ENCODE results near the gene TRIO. TPM values are rescaled to one million over a fixed set of nuclear protein-coding genes. Genes with fewer than 3 reads are reported as not detected.
"Not testable (repeated sequence)": the region's sequence is repeated elsewhere in the genome, so short reads cannot be mapped to it uniquely, and the experiment has no call there.

The TRIO gene
- 10 to 100 TPM in 1 of 2 experiments, 1 to 10 TPM in 1; 9.2 to 11.3 TPM for total RNA-seq

GRCh38 chr5:14142827-14143545 is at the start of gene TRIO:
TSS of gene TRIO (plus strand) at chr5:14143342. CDS start at chr5:14143726, 384 bp downstream.
- DNase-seq (peak; percentile 88), ATAC-seq (peak; percentile 76)
- ChIA-PET POLR2A (no interaction called here), CTCF (interaction anchor here (0.7 kb wide), 1 partner anchor 126 kb away, joined by 3 read pairs; no protein-coding TSS in a partner anchor)
- peak within 1 kb of the TSS; percentile 78 for H3K27ac Mint-ChIP-seq
- peaks cover 38% of the 10 kb centered on the region for H3K27me3 Mint-ChIP-seq
- H3K36me3 Mint-ChIP-seq (ENCODE audit: low read depth) = no peaks in the 10 kb centered on the region
- peak within 1 kb of the TSS; percentile 75 for H3K4me3 Mint-ChIP-seq
- H3K4me1 Mint-ChIP-seq = peaks cover 7% of the 10 kb centered on the region
- intact Hi-C loops (cut with DNase I, micrococcal nuclease) = loop anchor here (1.0 to 10.0 kb wide), 8 partner anchors 34 to 724 kb away; partner anchors contain the start of gene OTULIN (in 2 of the 2)
- no peaks in the 10 kb centered on the region for H3K9me3 Mint-ChIP-seq (ENCODE audit: low read depth)

DNA sequence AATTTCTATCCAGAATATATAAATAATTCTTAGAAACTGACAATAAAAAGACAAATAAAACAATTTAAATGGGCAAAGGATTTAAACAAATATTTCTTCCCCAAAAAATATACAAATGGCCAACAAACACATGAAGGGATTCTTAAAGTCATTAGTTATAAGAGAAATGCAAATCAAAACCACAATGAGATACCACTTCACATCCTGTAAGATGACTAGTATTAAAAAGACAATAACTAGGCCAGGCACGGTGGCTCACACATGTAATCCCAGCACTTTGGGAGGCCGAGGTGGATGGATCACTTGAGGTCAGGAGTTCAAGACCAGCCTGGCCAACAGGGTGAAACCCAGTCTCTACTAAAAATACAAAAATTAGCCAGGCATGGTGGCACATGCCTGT is 45.8 kb upstream of the TRIO start:
- intact Hi-C loops (cut with DNase I, micrococcal nuclease); H3K36me3 Mint-ChIP-seq (ENCODE audit: low read depth); H3K9me3 Mint-ChIP-seq (ENCODE audit: low read depth); CTCF ChIA-PET; H3K4me1 Mint-ChIP-seq; DNase-seq; H3K4me3 Mint-ChIP-seq; H3K27ac Mint-ChIP-seq; ATAC-seq: not testable (repeated sequence)
- POLR2A ChIA-PET = interaction anchor here (0.7 kb wide), 1 partner anchor 622 kb away, joined by 4 read pairs; no protein-coding TSS in a partner anchor
- peaks cover 11% of the 10 kb centered on the region for H3K27me3 Mint-ChIP-seq

DNA sequence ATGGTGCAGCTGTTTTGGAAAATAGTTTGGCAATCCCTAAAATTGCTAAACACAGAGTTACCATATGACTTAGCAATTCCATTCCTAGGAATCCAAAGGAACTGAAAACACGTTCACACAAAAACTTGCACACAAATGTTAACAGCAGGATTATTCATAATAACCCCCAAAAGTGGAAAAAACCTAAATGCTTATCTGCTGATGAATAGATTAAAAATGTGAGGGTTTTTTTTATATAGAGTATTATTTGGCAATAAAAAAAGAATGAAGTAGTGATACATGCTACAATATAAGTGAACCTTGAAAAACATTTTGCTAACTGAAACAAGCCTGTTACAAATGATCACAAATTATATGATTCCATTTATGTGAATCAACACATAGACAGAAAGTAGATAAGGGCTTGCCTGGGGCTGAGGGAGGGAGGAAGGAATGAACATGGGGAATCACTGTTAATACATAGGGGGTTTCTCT is 45.1 kb upstream of the TRIO start:
- ChIA-PET POLR2A (interaction anchor here (0.7 kb wide), 1 partner anchor 621 kb away, joined by 4 read pairs; no protein-coding TSS in a partner anchor), CTCF (no interaction called here)
- Mint-ChIP-seq H3K27me3 (peaks cover 9% of the 10 kb centered on the region), H3K36me3 (ENCODE audit: low read depth) (no peaks in the 10 kb centered on the region), H3K9me3 (ENCODE audit: low read depth) (peaks cover under 1% of the 10 kb centered on the region), H3K4me1 (no peaks in the 10 kb centered on the region), H3K4me3 (no peak overlapping the region), H3K27ac (no peak overlapping the region)
- no peak for DNase-seq
- intact Hi-C loops (cut with DNase I, micrococcal nuclease) = no loop called here
- ATAC-seq = no peak

DNA sequence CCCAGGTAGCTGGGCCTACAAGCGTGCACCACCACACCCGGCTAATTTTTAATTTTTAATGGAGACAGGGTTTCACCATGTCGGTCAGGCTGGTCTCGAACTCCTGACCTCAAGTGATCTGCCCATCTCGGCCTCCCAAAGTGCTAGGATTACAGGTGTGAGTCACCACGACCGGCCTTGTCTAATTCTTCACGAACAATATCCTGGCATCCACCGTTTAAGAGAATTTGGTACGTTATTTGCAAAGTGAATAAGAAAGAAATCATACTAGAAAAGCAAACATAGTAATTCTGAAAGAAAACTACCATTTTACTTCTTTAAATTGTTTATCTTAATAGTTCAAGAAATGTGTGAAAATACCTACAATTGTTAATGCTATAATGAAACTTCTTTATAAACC is 42.9 kb upstream of the TRIO start:
- Mint-ChIP-seq H3K27me3 (peaks cover 5% of the 10 kb centered on the region), H3K27ac (no peak overlapping the region), H3K4me3 (no peak overlapping the region), H3K4me1 (no peaks in the 10 kb centered on the region), H3K9me3 (ENCODE audit: low read depth) (peaks cover 4% of the 10 kb centered on the region), H3K36me3 (ENCODE audit: low read depth) (no peaks in the 10 kb centered on the region)
- intact Hi-C loops (cut with DNase I, micrococcal nuclease) = no loop called here
- ATAC-seq (no peak), DNase-seq (no peak)
- ChIA-PET POLR2A (no interaction called here), CTCF (interaction anchor here (0.7 kb wide), 1 partner anchor 150 kb away, joined by 4 read pairs; no protein-coding TSS in a partner anchor)

- H3K36me3 Mint-ChIP-seq (ENCODE audit: low read depth) = no peaks in the 10 kb centered on the region
- CTCF ChIA-PET = interaction anchor here (0.6 kb wide), 1 partner anchor 240 kb away, joined by 3 read pairs; no protein-coding TSS in a partner anchor
- H3K27me3 Mint-ChIP-seq = peaks cover 7% of the 10 kb centered on the region
- DNase-seq = no peak
- no peaks in the 10 kb centered on the region for H3K4me1 Mint-ChIP-seq
- POLR2A ChIA-PET = no interaction called here
- intact Hi-C loops (cut with DNase I, micrococcal nuclease) = no loop called here
- ATAC-seq = no peak
- H3K9me3 Mint-ChIP-seq (ENCODE audit: low read depth) = peaks cover 4% of the 10 kb centered on the region
- no peak overlapping the region for H3K27ac Mint-ChIP-seq
- no peak overlapping the region for H3K4me3 Mint-ChIP-seq
Observed at GRCh38 chr5:14101922-14102321, 41.2 kb upstream of the TRIO start.

GRCh38 chr5:14102666-14103065 is 40.5 kb upstream of the TRIO start:
- Mint-ChIP-seq H3K9me3 (ENCODE audit: low read depth) (peaks cover 4% of the 10 kb centered on the region), H3K27me3 (peaks cover 11% of the 10 kb centered on the region), H3K4me1 (no peaks in the 10 kb centered on the region), H3K27ac (no peak overlapping the region), H3K36me3 (ENCODE audit: low read depth) (no peaks in the 10 kb centered on the region), H3K4me3 (no peak overlapping the region)
- ATAC-seq (no peak), DNase-seq (no peak)
- ChIA-PET POLR2A (no interaction called here), CTCF (no interaction called here)
- intact Hi-C loops (cut with DNase I, micrococcal nuclease) = no loop called here

DNA sequence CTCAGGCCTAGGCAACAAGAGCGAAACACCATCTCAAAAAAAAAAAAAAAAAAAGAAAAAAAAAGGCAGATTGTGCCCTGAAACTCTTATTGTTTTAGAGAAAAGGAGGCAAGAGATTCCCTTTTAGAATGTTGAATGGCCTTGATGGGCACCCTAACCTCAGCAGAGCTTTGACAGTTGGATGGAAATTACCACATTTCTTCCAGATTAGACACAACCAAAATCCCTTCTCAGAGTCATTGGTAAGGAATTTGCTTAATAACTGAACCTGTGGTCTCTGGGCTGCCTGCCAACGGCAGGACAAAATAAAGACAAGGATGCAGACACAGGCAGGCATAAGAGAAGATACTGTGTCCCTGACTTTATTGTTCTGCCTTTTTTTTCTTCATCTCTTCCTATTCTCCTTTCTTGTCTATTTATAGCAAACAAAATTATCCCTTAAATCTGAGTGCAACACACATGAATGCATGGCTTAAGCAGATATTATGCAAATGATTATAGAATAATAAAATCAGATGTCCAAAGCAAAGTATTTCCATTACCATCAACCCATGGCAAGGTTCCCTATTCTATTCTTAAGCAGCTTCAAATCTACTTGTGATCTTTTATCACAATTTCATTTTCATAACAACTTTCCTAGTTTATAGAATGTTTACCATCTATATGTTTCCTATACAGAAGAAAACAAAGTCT is 37.3 kb upstream of the TRIO start:
- H3K4me1 Mint-ChIP-seq = peaks cover 15% of the 10 kb centered on the region
- peaks cover 4% of the 10 kb centered on the region for H3K9me3 Mint-ChIP-seq (ENCODE audit: low read depth)
- no peak overlapping the region for H3K4me3 Mint-ChIP-seq
- no peaks in the 10 kb centered on the region for H3K36me3 Mint-ChIP-seq (ENCODE audit: low read depth)
- H3K27ac Mint-ChIP-seq = no peak overlapping the region
- H3K27me3 Mint-ChIP-seq = peaks cover 17% of the 10 kb centered on the region
- ChIA-PET POLR2A (no interaction called here), CTCF (no interaction called here)
- intact Hi-C loops (cut with DNase I, micrococcal nuclease) = no loop called here
- ATAC-seq (no peak), DNase-seq (no peak)

DNA sequence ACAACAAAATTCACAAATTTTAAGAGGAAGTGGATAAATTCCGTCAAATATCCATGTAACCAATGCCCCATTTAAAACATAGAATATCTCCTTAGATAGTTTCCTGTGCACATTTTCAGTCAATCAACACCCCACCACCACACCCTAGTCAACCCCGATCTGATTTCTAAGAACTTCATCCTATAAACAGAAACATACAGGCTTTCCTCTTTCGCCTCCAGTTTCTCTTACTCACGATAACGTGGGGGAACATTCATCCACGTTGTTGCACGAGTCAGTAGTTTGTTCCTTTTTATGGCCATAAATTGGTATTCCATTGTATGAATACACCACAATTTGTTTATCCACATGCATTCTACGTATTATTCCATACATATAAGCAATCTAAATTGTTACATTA is 35.6 kb upstream of the TRIO start:
- H3K4me3 Mint-ChIP-seq = no peak overlapping the region
- ATAC-seq (no peak), DNase-seq (no peak)
- peaks cover 15% of the 10 kb centered on the region for H3K4me1 Mint-ChIP-seq
- H3K36me3 Mint-ChIP-seq (ENCODE audit: low read depth) = no peaks in the 10 kb centered on the region
- peaks cover 4% of the 10 kb centered on the region for H3K9me3 Mint-ChIP-seq (ENCODE audit: low read depth)
- H3K27me3 Mint-ChIP-seq = peaks cover 17% of the 10 kb centered on the region
- ChIA-PET POLR2A (no interaction called here), CTCF (interaction anchor here (0.7 kb wide), 1 partner anchor 49 kb away, joined by 3 read pairs; no protein-coding TSS in a partner anchor)
- no peak overlapping the region for H3K27ac Mint-ChIP-seq
- intact Hi-C loops (cut with DNase I, micrococcal nuclease) = no loop called here

GRCh38 chr5:14108170-14108996 is 34.8 kb upstream of the TRIO start:
- ATAC-seq = peak; percentile 47
- no peak overlapping the region for H3K4me3 Mint-ChIP-seq
- H3K36me3 Mint-ChIP-seq (ENCODE audit: low read depth) = no peaks in the 10 kb centered on the region
- peaks cover 17% of the 10 kb centered on the region for H3K27me3 Mint-ChIP-seq
- peak overlapping the region; percentile 38 for H3K27ac Mint-ChIP-seq
- DNase-seq = peak; percentile 57
- peaks cover under 1% of the 10 kb centered on the region for H3K9me3 Mint-ChIP-seq (ENCODE audit: low read depth)
- intact Hi-C loops (cut with DNase I, micrococcal nuclease) = loop anchor here in 1 of 2 experiments (1.0 kb wide), 1 partner anchor 162 kb away; no protein-coding TSS in a partner anchor
- peaks cover 15% of the 10 kb centered on the region for H3K4me1 Mint-ChIP-seq
- CTCF ChIA-PET = interaction anchor here (0.7 to 1.0 kb wide), 3 partner anchors 11 to 162 kb away, joined by 3 read pairs; no protein-coding TSS in a partner anchor
- POLR2A ChIA-PET = no interaction called here

- ChIA-PET POLR2A (no interaction called here), CTCF (interaction anchor here (0.7 to 1.0 kb wide), 4 partner anchors 10 to 539 kb away, joined by 3 to 4 read pairs (median 3); no protein-coding TSS in a partner anchor)
- H3K4me1 Mint-ChIP-seq = peaks cover 15% of the 10 kb centered on the region
- H3K36me3 Mint-ChIP-seq (ENCODE audit: low read depth) = no peaks in the 10 kb centered on the region
- no peaks in the 10 kb centered on the region for H3K9me3 Mint-ChIP-seq (ENCODE audit: low read depth)
- no peak overlapping the region for H3K4me3 Mint-ChIP-seq
- DNase-seq = peak; percentile 69
- intact Hi-C loops (cut with DNase I, micrococcal nuclease) = loop anchor here (1.0 kb wide), 2 partner anchors 34 to 36 kb away; partner anchors contain the start of gene TRIO (in 1 of the 2)
- peaks cover 17% of the 10 kb centered on the region for H3K27me3 Mint-ChIP-seq
- ATAC-seq = peak; percentile 91
- no peak overlapping the region for H3K27ac Mint-ChIP-seq
Observed at GRCh38 chr5:14109041-14109747, 33.9 kb upstream of the TRIO start.
